Measurements from ENCODE around the gene GLB1L.

GRCh38 chr2:219246559-219246958 lies 1.3 kb upstream of the GLB1L start:
- TF ChIP-seq ZFX (IDR thresholded peaks at IDR 0.05) = no peak
- no peak for TF ChIP-seq CTCF (conservative IDR thresholded peaks at IDR 0.05)
